Hematopoietic multipotent progenitor cell (in vitro differentiated cells): Measurements from ENCODE around the gene TGFBR3. TPM values are rescaled to one million over a fixed set of nuclear protein-coding genes. Genes with fewer than 3 reads are reported as not detected.

Experiments used
- DNase-seq, 3 donors: peaks; one replicate each; pipeline ENCODE4 v3.0.0-alpha.2; 2011 to 2015; ENCODE audit warnings: low read depth in 2 of 3, low spot score in 2 of 3
- total RNA-seq: library from RNA; depleted of rRNA; stranded (reverse); fragments of >200 nt; gene quantifications from one replicate; pipeline ENCODE4 v1.2.3, GENCODE V29; 2012

The TGFBR3 gene
- total RNA-seq, 1 donor = 0.27 TPM

DNA sequence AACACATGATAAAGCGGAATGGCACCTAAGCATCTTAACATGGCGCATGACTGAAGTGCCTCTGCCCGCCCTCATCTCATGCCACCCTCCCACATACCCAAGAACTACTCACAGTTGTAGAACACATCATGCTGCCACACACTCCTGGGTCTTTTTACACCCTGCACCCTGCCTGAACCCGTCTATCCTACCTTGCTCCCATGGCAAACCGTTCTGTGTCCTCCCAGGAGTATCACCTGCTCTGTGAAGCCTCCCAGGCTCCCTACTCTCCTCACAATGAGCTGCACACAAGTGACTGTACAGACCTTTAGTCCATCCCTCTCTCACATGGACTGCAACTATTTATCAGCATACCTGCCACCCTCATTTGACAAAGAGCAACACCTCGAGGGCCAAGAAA, 144.0 kb downstream of the TGFBR3 start:
- DNase-seq = no peak

DNA sequence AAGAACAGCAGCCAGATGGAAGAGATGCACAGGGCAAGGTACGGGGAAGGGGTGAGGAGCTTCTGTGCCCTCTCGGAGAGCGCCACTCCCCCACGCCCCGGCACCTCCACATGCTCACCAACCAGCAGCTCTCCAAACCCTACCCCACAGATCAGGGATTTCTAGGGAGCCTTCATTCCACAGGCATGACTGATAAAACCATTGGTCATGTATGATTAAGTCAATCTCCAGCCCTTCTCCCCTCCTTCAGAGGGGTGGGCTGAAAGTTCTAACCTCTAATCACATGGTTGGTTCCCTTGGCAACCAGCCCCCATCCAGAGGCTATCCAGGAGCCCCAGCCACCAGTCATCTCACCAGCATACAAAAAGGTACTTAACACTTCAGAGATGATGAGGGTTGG, 144.7 kb downstream of the TGFBR3 start:
- no peak for DNase-seq

DNA sequence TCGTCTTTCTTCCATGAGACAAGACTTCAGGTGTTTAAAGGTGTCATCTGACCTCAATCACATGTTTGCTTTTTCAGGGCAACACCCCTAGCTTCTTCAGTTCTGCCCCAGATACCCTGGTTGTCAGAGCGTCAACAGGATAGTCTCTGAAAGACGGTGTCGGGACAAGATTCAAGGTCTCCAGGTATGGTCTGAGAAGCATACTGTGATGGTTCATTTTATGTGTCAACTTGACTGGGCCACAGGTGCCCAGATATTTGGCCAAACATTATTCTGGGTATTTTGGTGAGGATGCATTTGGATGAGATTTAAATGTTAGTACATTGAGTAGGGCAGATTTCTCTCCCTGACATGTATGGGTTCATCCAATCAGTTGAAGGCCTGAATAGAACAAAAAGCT, 148.3 kb downstream of the TGFBR3 start:
- no peak for DNase-seq

DNA sequence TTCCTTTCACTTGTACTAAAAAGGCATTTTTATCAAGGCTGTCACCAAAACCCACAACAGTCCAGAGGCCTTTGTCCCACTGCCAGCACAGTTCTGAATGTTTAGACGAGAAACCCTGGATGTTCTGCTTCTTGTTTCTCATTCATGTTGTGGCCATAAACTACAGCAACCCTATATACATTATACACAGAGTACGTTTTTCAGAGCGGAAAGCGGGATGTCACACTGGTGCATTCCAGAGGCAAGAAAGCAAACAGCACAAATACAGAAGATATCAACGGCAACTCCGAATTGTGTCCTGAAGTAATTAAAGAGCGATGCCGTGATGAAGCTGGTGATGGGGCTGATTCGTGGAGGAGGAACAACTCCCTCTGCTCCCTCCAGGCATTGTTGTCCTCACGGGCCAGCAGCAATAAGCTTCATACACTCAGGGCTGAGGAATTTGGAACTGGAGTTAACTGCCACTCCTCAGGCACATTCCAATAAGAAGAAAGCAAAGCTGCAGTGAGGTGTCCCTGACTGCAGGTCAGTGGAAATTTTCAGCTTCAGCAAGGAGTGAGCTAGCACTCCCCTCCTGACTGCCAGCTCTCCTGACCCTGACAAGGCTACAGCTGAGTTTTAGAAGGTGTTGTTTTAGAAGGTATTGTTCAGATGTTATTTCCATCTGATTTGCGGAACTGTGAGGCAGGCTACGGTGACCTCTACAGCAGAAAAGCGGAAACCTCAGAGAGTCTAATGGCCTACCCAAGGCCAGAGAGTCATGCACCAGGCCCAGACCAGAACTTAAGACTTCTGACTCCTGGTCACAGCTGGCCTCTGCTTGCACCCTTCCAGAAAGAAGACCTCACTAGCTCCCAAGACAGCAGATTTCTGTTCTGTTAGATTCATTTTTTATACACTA, 149.0 kb downstream of the TGFBR3 start:
- no peak for DNase-seq

DNA sequence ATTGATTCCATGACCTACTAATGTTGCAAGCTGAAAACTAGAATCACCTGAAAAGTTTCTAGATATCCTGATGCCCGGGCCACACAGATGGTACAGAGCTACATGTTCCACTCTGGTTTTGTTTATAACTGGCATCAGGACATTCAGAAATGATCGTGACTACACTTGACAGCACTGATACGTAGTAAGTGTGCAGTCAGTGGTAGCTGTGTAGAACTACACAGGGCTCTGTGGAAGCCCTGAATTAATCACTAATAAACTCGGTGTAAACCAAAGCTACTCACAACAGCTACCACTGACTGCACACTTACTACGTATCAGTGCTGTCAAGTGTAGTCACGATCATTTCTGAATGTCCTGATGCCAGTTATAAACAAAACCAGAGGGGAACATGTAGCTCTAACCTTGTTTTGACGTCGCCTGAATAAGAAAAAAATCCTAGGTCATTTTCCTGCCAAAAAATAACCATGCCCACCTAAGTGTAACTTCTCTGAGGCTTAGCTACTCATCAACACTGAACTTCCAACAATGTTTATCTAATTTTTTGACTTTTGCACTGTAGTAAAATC, 149.7 kb downstream of the TGFBR3 start:
- no peak for DNase-seq

DNA sequence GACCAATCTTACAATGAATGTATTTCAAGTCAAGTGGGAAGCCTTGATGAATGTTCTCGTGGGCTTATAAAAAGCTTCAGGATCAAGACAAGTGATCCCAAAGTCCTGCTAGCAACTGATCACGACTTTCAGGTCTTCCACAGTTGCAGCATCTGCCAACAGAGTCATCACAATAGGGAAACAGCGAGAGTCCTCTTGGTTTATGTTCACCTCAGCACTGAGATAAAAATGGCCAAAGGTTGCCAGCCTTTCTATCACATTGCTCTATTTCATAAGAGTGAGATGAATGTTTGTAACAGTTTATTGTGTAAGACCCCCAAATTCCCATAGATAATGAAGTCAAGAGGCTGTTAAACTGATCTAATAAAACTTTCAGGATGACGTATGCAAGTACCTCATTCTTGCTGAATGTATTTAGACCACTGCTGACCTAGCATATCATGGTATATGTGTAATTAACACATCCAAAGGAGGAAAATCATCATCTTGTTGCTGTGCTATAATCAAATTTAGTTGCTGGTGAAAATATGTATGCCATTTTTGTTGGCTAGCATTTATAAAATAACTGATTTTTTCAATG, 150.6 kb downstream of the TGFBR3 start:
- no peak for DNase-seq

DNA sequence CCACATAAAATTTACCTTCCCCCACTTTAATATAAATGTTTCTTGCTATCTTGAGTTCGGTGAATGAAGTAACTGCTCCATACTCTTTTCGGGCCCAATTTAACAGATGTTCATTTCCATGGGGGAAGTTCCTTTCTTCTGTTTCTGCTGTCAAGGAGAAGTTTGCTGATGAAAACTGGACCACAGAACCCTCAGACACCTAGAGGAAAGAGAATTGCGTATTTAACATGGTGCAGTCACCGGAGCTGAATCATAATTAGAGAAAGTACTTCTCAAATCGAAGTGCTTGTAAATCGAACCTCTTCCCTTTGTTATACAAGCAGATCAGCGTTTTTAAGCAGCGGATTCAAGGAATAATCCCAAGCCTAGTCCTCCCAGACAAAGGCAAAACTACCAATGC, 151.2 kb downstream of the TGFBR3 start:
- no peak for DNase-seq

DNA sequence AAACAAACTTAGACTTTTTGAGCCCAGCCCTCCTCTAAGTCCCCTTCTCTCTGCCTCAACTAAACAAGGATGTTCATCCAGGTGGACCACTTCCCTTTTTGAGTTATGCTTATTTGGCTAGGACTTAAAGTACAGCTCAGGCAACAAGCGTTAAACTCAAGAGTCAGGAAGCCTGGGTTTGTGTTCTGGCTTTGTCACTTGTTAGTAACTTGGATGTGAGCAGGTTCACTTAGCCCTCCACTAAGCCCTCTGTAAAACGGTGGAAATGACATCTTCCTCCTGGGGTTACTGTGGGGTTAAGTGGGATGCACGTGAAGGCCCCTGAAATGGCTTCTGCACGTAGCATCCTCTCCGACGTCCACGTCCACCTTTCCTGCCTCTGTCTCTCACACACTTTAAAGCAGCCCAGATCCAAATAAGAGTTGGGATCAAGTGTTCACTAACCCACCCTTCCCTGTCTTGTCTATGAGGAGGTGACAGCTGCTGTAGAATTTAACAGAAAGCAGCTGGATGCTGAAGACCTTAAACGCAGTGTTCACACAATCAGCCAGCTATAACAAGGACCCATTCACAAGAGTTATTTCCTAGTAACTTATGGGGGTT, 152.7 kb downstream of the TGFBR3 start:
- DNase-seq = no peak

DNA sequence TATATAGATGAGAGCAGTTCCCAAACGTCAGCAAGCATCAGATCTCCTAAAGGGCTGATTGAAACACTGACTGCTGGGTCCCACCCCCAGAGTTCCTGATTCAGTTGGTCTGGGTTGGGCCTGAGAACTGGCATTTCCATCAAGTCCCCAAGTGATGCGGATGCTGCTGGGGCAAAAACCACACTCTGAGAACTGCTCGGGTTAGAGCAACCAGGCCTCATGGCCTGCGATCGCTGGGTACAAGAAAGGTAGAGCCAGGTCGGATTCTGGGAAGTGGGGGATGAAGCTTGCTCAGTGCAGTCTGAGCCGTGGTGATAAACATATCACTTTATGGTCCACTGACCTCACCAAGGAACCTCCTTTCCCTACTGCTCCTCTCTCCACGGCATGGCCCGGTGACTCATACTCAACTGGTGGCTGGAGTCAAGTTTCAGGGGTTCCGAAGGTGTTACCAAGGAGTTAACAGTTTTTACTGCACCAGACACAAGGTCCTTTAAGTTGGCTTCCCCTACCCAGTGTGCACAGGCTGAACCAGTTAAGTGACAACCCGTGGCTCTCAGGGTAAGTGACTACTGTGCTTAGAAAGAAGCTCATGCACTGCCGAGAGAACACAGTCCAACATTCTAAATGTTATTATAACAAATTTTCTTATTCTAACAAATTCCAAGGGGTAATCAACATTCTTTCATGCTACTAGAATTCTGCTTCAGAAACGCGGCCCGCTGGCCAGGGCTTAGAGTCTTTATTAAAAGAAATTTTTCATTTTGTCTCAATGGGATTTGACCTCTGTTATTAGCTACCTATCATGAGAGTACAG, 153.5 kb downstream of the TGFBR3 start:
- no peak for DNase-seq

DNA sequence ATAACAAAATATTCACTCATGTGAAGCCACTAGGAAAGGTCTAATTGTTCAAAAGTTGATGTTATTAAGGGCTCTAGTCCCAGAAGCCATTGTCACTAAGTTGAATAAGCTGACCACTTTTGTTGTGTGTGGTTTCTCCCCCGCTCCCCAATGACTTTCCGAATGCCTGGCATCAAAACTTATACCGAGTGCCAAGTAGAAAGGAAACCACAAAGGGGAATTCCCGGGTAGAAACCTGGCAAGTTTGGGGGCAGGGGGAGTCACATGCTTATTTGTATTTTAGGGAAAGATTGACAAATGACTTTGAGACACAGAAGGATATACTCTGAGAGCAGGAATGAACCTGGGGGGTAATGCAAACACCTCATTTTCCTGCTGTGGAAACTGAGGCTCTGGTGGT, 154.1 kb downstream of the TGFBR3 start:
- peak in 2 of 3 donors; percentile 45 to 56 for DNase-seq

DNA sequence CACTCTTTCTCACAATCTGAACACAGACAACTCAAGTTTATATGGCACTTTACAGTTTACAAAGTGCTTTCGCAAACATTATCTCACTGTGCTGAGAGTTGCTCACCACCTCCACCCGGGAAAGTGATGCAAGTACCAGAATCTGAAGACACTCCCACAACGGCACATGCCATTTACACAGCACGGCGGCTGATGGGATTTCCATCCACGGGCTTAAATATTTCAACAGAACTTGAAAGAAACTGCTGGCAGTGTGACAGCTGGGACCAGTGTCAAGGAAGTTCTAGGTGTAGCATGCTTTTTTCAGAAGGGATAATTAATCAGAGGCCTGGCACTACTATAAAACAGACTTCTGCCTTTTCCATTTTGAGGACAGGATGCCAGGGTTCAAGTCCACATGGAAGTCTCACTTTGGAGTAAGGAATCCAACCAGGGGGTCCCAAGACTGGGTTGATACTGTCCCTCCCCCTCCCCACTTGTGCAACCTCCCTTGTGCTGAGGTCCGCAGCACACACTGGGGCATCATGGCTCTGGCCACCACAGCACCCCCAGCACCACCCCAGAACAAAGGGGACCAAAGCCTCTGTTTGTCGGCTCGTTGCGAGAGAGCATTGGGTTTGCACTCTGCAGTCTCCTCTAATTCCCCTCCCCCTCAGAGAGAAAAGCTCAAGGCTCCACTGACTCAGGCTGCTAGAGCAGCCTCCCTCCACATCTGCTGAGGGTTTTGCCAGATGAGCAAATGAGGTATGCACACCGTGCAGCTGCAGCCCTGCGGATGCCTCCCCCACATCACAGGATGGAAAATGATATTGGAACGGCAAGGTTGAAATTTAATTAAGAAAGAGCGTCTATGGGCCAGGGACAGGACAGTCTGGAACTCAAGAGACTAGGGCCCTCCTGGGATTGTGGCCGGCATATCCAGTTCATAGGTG, 154.9 kb downstream of the TGFBR3 start:
- no peak for DNase-seq

DNA sequence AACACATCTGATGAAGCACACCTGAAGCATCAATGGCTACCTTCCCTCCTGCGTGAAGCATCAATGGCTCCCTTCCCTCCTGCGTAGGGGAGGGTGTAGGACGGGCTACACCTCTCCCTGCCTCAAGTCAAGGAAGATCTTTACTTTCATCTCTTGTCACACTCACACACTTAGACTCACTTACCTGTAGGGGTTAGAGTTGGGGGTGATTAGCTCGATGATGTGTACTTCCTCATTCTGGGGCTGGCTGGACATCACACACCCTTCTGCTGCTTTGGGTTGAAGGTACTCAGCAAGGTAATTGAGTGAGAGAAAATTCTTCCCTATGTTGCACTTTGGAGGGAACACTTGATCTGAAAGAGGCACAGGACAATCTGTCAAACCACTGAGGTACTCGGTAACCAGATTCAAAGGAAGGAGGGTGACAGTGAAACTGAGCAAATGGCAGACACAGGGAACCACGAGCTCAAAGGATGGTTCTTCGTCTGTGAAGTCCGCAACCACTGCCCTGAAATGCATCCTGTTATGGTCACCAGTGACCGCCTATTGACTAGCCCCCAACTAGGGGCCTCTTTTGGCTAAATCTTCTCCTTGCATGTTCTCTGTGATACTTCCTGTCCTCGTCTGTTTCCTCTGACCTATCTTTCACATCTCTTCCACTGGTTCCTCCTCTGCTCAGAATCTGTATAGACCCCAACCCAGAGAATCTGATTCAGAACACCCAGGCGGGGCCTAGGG, 156.2 kb downstream of the TGFBR3 start:
- peak in 1 of 3 donors; percentile 15 for DNase-seq

DNA sequence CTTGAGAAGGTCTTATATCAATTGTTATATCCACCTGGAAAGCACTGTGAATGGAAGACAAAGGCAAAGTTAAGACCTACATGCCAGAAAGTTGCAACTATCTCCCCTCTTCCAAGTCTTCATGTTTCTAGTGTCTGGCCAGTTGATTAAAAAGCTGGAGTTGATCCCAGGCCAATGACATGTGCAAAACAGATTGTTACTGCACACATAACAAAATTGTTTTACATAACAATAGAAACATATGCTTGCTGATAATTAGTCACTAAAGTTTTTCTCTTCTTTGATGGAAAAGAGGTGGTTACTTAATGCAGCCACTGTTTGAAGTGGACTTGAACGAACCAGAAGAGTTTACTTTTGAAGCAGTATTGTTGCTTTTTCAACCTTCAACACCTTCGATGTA, 158.2 kb downstream of the TGFBR3 start:
- no peak for DNase-seq

DNA sequence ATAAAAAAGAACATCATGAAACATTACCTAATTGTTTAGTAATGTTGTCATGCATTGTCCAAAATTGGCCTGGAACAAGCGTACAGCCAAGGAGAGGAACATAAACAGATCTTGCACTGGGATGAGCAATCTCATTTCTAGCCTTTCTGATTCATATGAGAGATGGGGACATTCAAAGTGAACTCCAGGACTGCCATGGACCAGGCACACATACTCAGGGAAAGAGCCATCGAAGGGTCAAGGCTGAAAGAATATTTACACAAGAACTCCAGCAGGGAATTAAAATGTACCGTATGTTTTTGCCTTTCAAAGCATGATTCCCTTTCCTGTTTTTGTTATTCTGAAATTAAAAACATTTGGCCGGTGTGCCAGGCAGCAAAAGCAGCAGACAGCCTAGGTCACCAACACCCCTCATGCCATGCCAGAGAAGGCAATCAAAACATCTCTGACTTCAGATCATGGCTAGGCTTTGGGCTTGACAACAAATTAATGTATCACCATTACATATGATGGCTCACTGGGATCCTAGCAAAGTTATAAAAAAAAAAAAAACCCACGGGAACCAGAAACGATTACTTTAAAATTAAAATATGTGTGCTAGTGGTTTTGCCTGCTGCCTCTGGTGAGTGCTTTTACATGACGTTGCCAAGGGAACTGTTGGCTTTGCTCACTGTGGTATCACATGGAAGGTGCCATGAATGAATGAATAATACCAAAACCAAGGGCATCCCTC, 159.8 kb downstream of the TGFBR3 start:
- no peak for DNase-seq

DNA sequence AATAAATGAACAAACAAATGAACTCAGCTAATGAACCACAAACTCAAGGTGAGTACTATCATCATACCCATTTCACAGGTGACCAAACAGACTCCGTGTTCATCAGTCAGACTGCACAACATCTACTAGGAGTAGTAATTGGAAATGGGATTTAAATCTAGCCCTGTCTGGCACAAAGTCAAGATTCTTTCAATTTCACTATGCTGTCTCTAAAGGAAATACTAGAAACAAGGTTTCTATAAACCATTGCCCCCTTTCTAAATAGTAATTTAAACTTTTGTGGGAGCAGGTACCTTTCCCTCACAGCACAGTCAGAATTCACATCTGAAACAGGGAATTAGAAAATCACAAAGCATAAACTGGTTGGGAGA, 160.3 kb downstream of the TGFBR3 start:
- no peak for DNase-seq

DNA sequence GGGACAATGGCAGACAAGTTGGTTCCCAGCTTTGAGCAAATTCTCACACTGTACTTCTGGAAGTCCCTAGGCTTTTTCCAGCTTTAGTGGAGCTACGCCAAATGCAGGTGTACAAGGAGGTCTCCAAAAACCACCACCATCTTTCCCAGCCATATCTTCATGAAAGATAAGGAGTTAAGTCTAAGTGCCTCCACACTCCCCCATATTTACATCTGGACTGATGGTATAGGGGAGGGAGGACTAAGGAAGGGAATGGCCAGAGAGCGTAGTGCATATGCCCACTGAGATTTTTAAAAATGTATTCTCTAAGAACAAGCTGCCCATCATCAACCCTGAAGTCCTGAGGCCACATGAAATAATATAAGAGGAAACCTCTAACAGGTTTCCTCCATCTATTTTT, 161.3 kb downstream of the TGFBR3 start:
- no peak for DNase-seq

DNA sequence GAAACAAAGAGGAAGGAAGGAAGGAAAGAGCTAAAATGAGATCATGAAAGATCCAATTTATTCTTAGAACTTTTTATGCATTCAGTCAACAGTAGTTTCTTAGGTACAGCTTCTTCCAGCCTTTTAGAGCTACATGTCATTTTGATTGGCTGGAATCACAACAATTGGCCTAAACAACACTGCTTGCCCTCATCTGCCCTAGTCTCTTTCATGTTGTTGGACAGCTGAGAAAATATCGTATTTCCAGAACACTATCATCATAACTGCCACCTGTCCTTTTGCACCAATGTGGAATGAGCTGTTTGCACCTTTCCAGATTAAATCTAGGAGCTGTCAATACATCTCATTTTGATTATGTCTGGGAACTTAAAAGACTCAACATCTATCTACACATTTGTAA, 161.7 kb downstream of the TGFBR3 start:
- no peak for DNase-seq

DNA sequence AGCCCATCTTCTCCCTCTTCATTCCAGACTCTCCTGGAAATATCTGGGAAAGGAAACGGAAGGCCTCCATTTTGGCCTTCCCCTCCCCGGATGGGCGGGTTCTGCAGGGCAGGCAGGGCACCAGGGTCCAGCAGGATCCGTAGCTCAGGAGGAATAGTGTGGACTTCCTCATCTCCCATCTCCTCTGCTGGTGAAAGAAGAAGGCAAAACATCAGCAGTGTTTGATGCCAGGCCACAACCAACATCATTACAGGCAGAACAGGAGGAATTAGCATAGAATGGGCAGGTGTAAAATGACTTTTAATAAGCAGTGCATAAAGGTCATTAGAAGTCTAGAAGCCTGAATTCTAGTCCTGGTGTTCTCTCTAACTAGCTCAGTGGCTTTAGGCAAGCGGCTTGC, 165.9 kb downstream of the TGFBR3 start:
- DNase-seq = no peak
